ENCODE data around the gene ACBD6.
"Not testable (repeated sequence)": the region's sequence is repeated elsewhere in the genome, so short reads cannot be mapped to it uniquely, and the experiment has no call there.

The ACBD6 gene

GRCh38 chr1:180489313-180489712, 13.1 kb downstream of the ACBD6 start:
- TF ChIP-seq POLR2A (IDR thresholded peaks at IDR 0.05; ENCODE audit: low read length) = no peak
- no peak for TF ChIP-seq GATA1 (IDR thresholded peaks at IDR 0.05; ENCODE audit: low read depth, low read length)
- DNase-seq = no peak

- no peak for DNase-seq
- no peak for TF ChIP-seq POLR2A (IDR thresholded peaks at IDR 0.05; ENCODE audit: low read length)
- TF ChIP-seq GATA1 (IDR thresholded peaks at IDR 0.05; ENCODE audit: low read depth, low read length) = no peak
These were observed 13.7 kb downstream of the ACBD6 start for GRCh38 chr1:180488661-180489060.

- no peak for DNase-seq
- TF ChIP-seq POLR2A (IDR thresholded peaks at IDR 0.05; ENCODE audit: low read length) (no peak), GATA1 (IDR thresholded peaks at IDR 0.05; ENCODE audit: low read depth, low read length) (no peak)
These were observed 16.3 kb downstream of the ACBD6 start for GRCh38 chr1:180486092-180486491.

GRCh38 chr1:180484490-180484889, 17.9 kb downstream of the ACBD6 start:
- DNase-seq = no peak
- TF ChIP-seq POLR2A (IDR thresholded peaks at IDR 0.05; ENCODE audit: low read length) = no peak
- no peak for TF ChIP-seq GATA1 (IDR thresholded peaks at IDR 0.05; ENCODE audit: low read depth, low read length)

- DNase-seq = peak; percentile 57 to 76
These were observed 19.7 kb downstream of the ACBD6 start for GRCh38 chr1:180482425-180483275.

GRCh38 chr1:180470031-180470430, 32.3 kb downstream of the ACBD6 start:
- no peak for DNase-seq
- TF ChIP-seq POLR2A (IDR thresholded peaks at IDR 0.05; ENCODE audit: low read length) (no peak), GATA1 (IDR thresholded peaks at IDR 0.05; ENCODE audit: low read depth, low read length) (no peak)

More at GRCh38 chr1:180482425-180483275, 19.7 kb downstream of the ACBD6 start:
- no peak for TF ChIP-seq GATA1 (IDR thresholded peaks at IDR 0.05; ENCODE audit: low read depth, low read length)
- TF ChIP-seq POLR2A (IDR thresholded peaks at IDR 0.05; ENCODE audit: low read length) = no peak

GRCh38 chr1:180468311-180468710, 34.1 kb downstream of the ACBD6 start:
- DNase-seq = no peak
- TF ChIP-seq POLR2A (IDR thresholded peaks at IDR 0.05; ENCODE audit: low read length) = no peak
- TF ChIP-seq GATA1 (IDR thresholded peaks at IDR 0.05; ENCODE audit: low read depth, low read length) = no peak

GRCh38 chr1:180462102-180462501, 40.3 kb downstream of the ACBD6 start:
- peak; percentile 17 to 39 for DNase-seq
- TF ChIP-seq GATA1 (IDR thresholded peaks at IDR 0.05; ENCODE audit: low read depth, low read length) = no peak
- no peak for TF ChIP-seq POLR2A (IDR thresholded peaks at IDR 0.05; ENCODE audit: low read length)

GRCh38 chr1:180461682-180462081, 40.7 kb downstream of the ACBD6 start:
- not testable (repeated sequence) for DNase-seq

GRCh38 chr1:180458807-180459206, 43.6 kb downstream of the ACBD6 start:
- TF ChIP-seq POLR2A (IDR thresholded peaks at IDR 0.05; ENCODE audit: low read length) (no peak), GATA1 (IDR thresholded peaks at IDR 0.05; ENCODE audit: low read depth, low read length) (no peak)
- DNase-seq = no peak

- DNase-seq = no peak
These were observed 46.2 kb downstream of the ACBD6 start for GRCh38 chr1:180456191-180456590.

GRCh38 chr1:180451504-180451903, 50.9 kb downstream of the ACBD6 start:
- DNase-seq = no peak
- no peak for TF ChIP-seq POLR2A (IDR thresholded peaks at IDR 0.05; ENCODE audit: low read length)
- no peak for TF ChIP-seq GATA1 (IDR thresholded peaks at IDR 0.05; ENCODE audit: low read depth, low read length)

More at GRCh38 chr1:180456191-180456590, 46.2 kb downstream of the ACBD6 start:
- TF ChIP-seq POLR2A (IDR thresholded peaks at IDR 0.05; ENCODE audit: low read length) (no peak), GATA1 (IDR thresholded peaks at IDR 0.05; ENCODE audit: low read depth, low read length) (no peak)

- no peak for DNase-seq
- TF ChIP-seq GATA1 (IDR thresholded peaks at IDR 0.05; ENCODE audit: low read depth, low read length) = no peak
- no peak for TF ChIP-seq POLR2A (IDR thresholded peaks at IDR 0.05; ENCODE audit: low read length)
These were observed 57.9 kb downstream of the ACBD6 start for GRCh38 chr1:180444522-180444921.

GRCh38 chr1:180440335-180440734, 62.0 kb downstream of the ACBD6 start:
- no peak for DNase-seq
- TF ChIP-seq POLR2A (IDR thresholded peaks at IDR 0.05; ENCODE audit: low read length) (no peak), GATA1 (IDR thresholded peaks at IDR 0.05; ENCODE audit: low read depth, low read length) (no peak)

GRCh38 chr1:180435566-180435965, 66.8 kb downstream of the ACBD6 start:
- TF ChIP-seq POLR2A (IDR thresholded peaks at IDR 0.05; ENCODE audit: low read length) (no peak), GATA1 (IDR thresholded peaks at IDR 0.05; ENCODE audit: low read depth, low read length) (no peak)
- DNase-seq = no peak

Measured in erythroblast (primary cell).